Heart left ventricle (tissue), 13 donors: ENCODE data around the gene ADGRD1.

Experiments
- CTCF ChIP-seq, 12 donors: fragments of 200-600 bp; sonication (generic) in 4 of 12; IDR thresholded peaks; one replicate each; pipeline versions ENCODE4 v1.5.0 to v1.8.0; 2018 to 2022; ENCODE audit warnings: antibody characterized with exemption in 12 of 12, mild to moderate bottlenecking in 5 of 12
- POLR2A ChIP-seq, 2 donors: fragments of 450-650 bp; IDR thresholded peaks; one replicate each; pipeline ENCODE4 v1.6.1; 2017; ENCODE audit warnings: antibody characterized with exemption in 2 of 2, mild to moderate bottlenecking in 2 of 2, moderate library complexity in 2 of 2
- donor health status: ischemic (EF 13 %, LVEDD 7.1; RV severe dilation, severe dysfunction).
- donor health status: DM: no; HTN: yes; CAD: no.
- donor health status: DM: no; HTN: no; CAD: no.
- donor health status: ischemic (EF 25% LVEDD 6.9; RV normal size, moderate dysfunction).
- donor health status: ischemic (EF 25% LVEDD 5.7; RV mildly dilated, moderate dysfunction).
- donor health status: ischemic (EF 35%, LVEDD 5.7; RV mildly dilated, moderate dysfunction).
- donor health status: nonischemic (EF 11% LVEDD 7.7; RV severe dilation, severe dysfunction).
- donor health status: DM: yes; HTN: yes; CAD: no.
- donor health status: PGD.
- donor health status: ischemic (EF 29% LVEDD 5.4; RV normal size, mild dysfunction).
- donor health status: nonischemic (EF 23%, LVEDD 6.1; RV moderate dilation, normal function).

- no peak for TF ChIP-seq POLR2A (IDR thresholded peaks at IDR 0.05)
- no peak for TF ChIP-seq CTCF (IDR thresholded peaks at IDR 0.05)
Measured at GRCh38 chr12:131028587-131029338, 75.1 kb downstream of the ADGRD1 start.
